Gastrocnemius medialis (tissue), 4 donors: ENCODE measurements around the gene DNAH6. TPM values are rescaled to one million over a fixed set of nuclear protein-coding genes. Genes with fewer than 3 reads are reported as not detected.
"Not testable (repeated sequence)": the region's sequence is repeated elsewhere in the genome, so short reads cannot be mapped to it uniquely, and the experiment has no call there.

Source experiments
- ATAC-seq, 2 donors: fragments of 150-250 bp; one replicate each; pipeline ENCODE4 v1.9.1; 2016
- DNase-seq, 2 donors: peaks; one replicate each; pipeline ENCODE4 v3.0.0-alpha.2; 2019
- H3K27ac ChIP-seq, 4 donors: fragments of 200-600 bp; sonication (generic); 1 replicate in 1 of 4; 2 replicates in 3 of 4; pipeline ENCODE4 v1.5.1; 2016 to 2018; ENCODE audit warnings: mild to moderate bottlenecking in 2 of 4, moderate library complexity in 1 of 4
- H3K27me3 ChIP-seq, 3 donors: fragments of 200-600 bp; sonication (generic) in 2 of 3; 1 replicate in 1 of 3; 2 replicates in 2 of 3; pipeline versions ENCODE4 v1.5.1 to v1.6.0; 2016 to 2019; ENCODE audit warnings: mild to moderate bottlenecking in 1 of 3, moderate library complexity in 1 of 3
- H3K36me3 ChIP-seq, 2 donors: fragments of 200-600 bp; sonication (generic) in 1 of 2; one replicate each; pipeline ENCODE4 v1.5.1; 2017 to 2018
- H3K4me1 ChIP-seq, 2 donors: fragments of 200-600 bp; sonication (generic) in 1 of 2; one replicate each; pipeline ENCODE4 v1.5.1; 2016 to 2017; ENCODE audit warnings: mild to moderate bottlenecking in 2 of 2
- H3K4me3 ChIP-seq, 4 donors: fragments of 200-600 bp; sonication (generic) in 3 of 4; 1 replicate in 1 of 4; 2 replicates in 3 of 4; pipeline ENCODE4 v1.5.1; 2016 to 2019; ENCODE audit warnings: mild to moderate bottlenecking in 2 of 4
- H3K9me3 ChIP-seq, 3 donors: fragments of 200-600 bp; sonication (generic) in 2 of 3; 1 replicate in 1 of 3; 2 replicates in 2 of 3; pipeline ENCODE4 v1.5.1; 2016 to 2019
- POLR2A ChIP-seq, 2 donors: fragments of 450-650 bp; IDR thresholded peaks; one replicate each; pipeline ENCODE4 v1.6.1; 2017; ENCODE audit warnings: antibody characterized with exemption in 2 of 2, mild to moderate bottlenecking in 2 of 2, moderate library complexity in 2 of 2
- in situ Hi-C, 4 donors: fragments of 200-750 bp; cut with MboI; loops; one replicate each; pipeline versions ENCODE4 v1.15.0 to v1.8.0; 2017; ENCODE audit warnings: low sequenced_read_pairs in 4 of 4
- intact Hi-C: fragments of 100-400 bp; cut with DNase I; formaldehyde crosslinking; loops from one replicate; pipeline ENCODE4 v1.15.1; 2023; ENCODE audit warnings: low total_unique reads
- total RNA-seq, 4 donors: library from RNA; depleted of rRNA; stranded (reverse); fragments of >200 nt; gene quantifications; one replicate each; pipeline versions ENCODE4 v1.1.0 to v1.2.3, GENCODE V29; 2016
- TF ChIP-seq, protein P1 (sequence below), 5 experiments: fragments of 450-650 bp in 3 of 5; fragments of 200-600 bp in 2 of 5; sonication (generic) in 2 of 5; IDR thresholded peaks in 4 of 5; conservative IDR thresholded peaks in 1 of 5; 1 replicate in 4 of 5; 2 replicates in 1 of 5; pipeline ENCODE4 v1.5.1; 2016 to 2019; ENCODE audit warnings: antibody characterized with exemption in 5 of 5, mild to moderate bottlenecking in 3 of 5, moderate library complexity in 3 of 5

The DNAH6 gene
- total RNA-seq, result not detected

- no peak within 1 kb of the TSS for H3K27ac ChIP-seq
- ATAC-seq, result peak; percentile 95 to 96
- no peaks in the 10 kb centered on the region for H3K9me3 ChIP-seq
- TF ChIP-seq POLR2A (IDR thresholded peaks at IDR 0.05), result no peak
- TF ChIP-seq, protein P1, sequence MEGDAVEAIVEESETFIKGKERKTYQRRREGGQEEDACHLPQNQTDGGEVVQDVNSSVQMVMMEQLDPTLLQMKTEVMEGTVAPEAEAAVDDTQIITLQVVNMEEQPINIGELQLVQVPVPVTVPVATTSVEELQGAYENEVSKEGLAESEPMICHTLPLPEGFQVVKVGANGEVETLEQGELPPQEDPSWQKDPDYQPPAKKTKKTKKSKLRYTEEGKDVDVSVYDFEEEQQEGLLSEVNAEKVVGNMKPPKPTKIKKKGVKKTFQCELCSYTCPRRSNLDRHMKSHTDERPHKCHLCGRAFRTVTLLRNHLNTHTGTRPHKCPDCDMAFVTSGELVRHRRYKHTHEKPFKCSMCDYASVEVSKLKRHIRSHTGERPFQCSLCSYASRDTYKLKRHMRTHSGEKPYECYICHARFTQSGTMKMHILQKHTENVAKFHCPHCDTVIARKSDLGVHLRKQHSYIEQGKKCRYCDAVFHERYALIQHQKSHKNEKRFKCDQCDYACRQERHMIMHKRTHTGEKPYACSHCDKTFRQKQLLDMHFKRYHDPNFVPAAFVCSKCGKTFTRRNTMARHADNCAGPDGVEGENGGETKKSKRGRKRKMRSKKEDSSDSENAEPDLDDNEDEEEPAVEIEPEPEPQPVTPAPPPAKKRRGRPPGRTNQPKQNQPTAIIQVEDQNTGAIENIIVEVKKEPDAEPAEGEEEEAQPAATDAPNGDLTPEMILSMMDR (IDR thresholded peaks at IDR 0.05 in 4 of 5, conservative IDR thresholded peaks at IDR 0.05 in 1 of 5), result no peak
- H3K36me3 ChIP-seq, result no peaks in the 10 kb centered on the region
- DNase-seq, result peak; percentile 75 to 77
- H3K4me1 ChIP-seq, result no peaks in the 10 kb centered on the region
- peak within 1 kb of the TSS; percentile 44 to 56 (median 48) for H3K4me3 ChIP-seq
- intact Hi-C loops, result no loop called here
- H3K27me3 ChIP-seq, result no peaks in the 10 kb centered on the region
- in situ Hi-C loops, result no loop called here
Observed at GRCh38 chr2:84516234-84516986, at the start of gene DNAH6. Gene DNAH6, plus strand, starts transcription at chr2:84516498. Its CDS starts 1,329 bp downstream, at chr2:84517827.

GRCh38 chr2:84467389-84467788, 48.9 kb upstream of the DNAH6 start:
- Histone ChIP-seq H3K27ac (no peak overlapping the region), H3K4me3 (no peak overlapping the region), H3K27me3 (no peaks in the 10 kb centered on the region), H3K9me3 (no peaks in the 10 kb centered on the region), H3K36me3 (no peaks in the 10 kb centered on the region), H3K4me1 (no peaks in the 10 kb centered on the region)
- intact Hi-C loops (no loop called here), in situ Hi-C loops (no loop called here)
- TF ChIP-seq POLR2A (IDR thresholded peaks at IDR 0.05), result no peak
- DNase-seq (no peak), ATAC-seq (no peak)

DNA sequence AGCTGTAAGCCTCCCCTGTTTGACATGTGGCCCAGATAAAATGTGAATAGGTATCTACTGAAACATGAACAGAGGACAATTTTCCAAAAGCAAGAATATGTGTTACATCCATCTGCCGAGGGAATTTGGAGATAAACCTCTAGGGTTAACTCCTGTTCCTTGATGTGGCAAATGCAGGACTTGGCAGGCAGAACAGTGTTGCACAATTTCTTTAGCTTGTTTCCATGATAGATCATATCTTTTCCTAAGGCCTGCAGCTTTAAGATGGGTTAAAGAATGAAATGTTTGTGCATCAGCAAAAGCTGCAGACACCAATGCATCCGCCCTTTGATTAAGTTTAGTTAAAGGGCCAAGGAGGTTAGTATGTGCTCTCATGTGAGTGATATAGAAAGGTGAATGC, 43.9 kb upstream of the DNAH6 start:
- H3K36me3 ChIP-seq, H3K9me3 ChIP-seq, ATAC-seq, H3K4me1 ChIP-seq, H3K27me3 ChIP-seq, intact Hi-C loops, in situ Hi-C loops, H3K27ac ChIP-seq, H3K4me3 ChIP-seq, DNase-seq: not testable (repeated sequence)

DNA sequence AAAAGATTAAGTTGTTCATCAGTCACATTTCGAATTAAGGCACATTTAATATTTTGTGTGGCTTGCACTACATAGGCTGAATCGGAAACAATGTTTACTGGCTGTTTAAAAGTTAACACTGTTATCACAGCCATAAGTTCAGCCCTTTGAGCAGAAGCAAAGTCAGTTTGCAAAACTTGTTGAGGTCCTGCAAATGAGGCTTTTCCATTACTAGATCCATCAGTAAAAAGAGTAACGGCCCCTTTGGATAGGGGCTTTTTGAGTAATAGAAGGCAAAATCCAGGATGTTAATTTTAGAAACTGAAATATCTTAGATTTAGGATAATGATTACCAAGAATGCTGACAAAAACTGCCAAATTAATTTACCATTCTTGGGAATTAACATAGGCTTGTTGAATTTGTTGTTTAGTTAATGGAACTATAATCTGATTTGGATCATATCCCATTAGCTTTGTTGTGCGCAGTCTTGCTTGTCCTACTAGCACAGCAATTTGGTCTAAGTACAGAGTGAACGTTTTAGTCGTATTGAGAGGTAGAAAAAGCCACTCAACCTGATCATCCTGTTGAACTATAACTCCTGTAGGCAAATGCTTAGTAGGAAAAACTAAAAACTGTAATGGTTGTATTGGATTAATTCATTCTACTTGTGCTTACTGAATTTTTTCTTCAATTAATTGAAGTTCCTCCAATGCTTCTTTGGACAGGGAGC, 43.3 kb upstream of the DNAH6 start:
- intact Hi-C loops (no loop called here), in situ Hi-C loops (no loop called here)
- H3K27ac ChIP-seq, result no peak overlapping the region
- TF ChIP-seq POLR2A (IDR thresholded peaks at IDR 0.05), result no peak
- TF ChIP-seq, protein P1 (IDR thresholded peaks at IDR 0.05 in 4 of 5, conservative IDR thresholded peaks at IDR 0.05 in 1 of 5), result no peak
- no peak overlapping the region for H3K4me3 ChIP-seq
- DNase-seq, result no peak
- H3K4me1 ChIP-seq, result no peaks in the 10 kb centered on the region
- H3K27me3 ChIP-seq, result no peaks in the 10 kb centered on the region
- no peak for ATAC-seq
- no peaks in the 10 kb centered on the region for H3K9me3 ChIP-seq
- no peaks in the 10 kb centered on the region for H3K36me3 ChIP-seq

- Histone ChIP-seq H3K9me3 (no peaks in the 10 kb centered on the region), H3K27ac (no peak overlapping the region), H3K4me1 (no peaks in the 10 kb centered on the region), H3K27me3 (no peaks in the 10 kb centered on the region), H3K4me3 (no peak overlapping the region), H3K36me3 (no peaks in the 10 kb centered on the region)
- intact Hi-C loops (no loop called here), in situ Hi-C loops (no loop called here)
- TF ChIP-seq, protein P1 (IDR thresholded peaks at IDR 0.05 in 4 of 5, conservative IDR thresholded peaks at IDR 0.05 in 1 of 5), result no peak
- no peak for TF ChIP-seq POLR2A (IDR thresholded peaks at IDR 0.05)
- DNase-seq (no peak), ATAC-seq (no peak)
Observed at GRCh38 chr2:84474176-84474575, 42.1 kb upstream of the DNAH6 start.
